ENCODE measurements around the gene ZNF662. TPM values are rescaled to one million over a fixed set of nuclear protein-coding genes. Genes with fewer than 3 reads are reported as not detected.

The ZNF662 gene
- total RNA-seq, 1 donor from 2014 or later, result 19.0 TPM

Other genes with a start within 250 kb of the ZNF662 start
- 0.13 TPM for gene KLHL40, start 220.6 kb upstream of the ZNF662 start, total RNA-seq
- gene HHATL, start 203.3 kb upstream of the ZNF662 start, total RNA-seq, result not detected
- 3.1 TPM for gene CCDC13, start 132.9 kb upstream of the ZNF662 start, total RNA-seq
- 71.4 TPM for gene HIGD1A, start 101.7 kb upstream of the ZNF662 start, total RNA-seq
- 19.0 TPM for gene ACKR2, start 96.7 kb upstream of the ZNF662 start, total RNA-seq
- gene CYP8B1, start 30.3 kb upstream of the ZNF662 start, total RNA-seq, result not detected
- gene GASK1A, start 73.2 kb downstream of the ZNF662 start, total RNA-seq, result 17.8 TPM
- gene POMGNT2, start 199.9 kb downstream of the ZNF662 start, total RNA-seq, result 15.2 TPM